Measurements from ENCODE around the gene COX8A. TPM values are rescaled to one million over a fixed set of nuclear protein-coding genes. Genes with fewer than 3 reads are reported as not detected.
A peak's percentile ranks its signal among the peaks of the same experiment; 100 is the strongest.

The COX8A gene
- total RNA-seq, 4 donors from 2014 or later, result 317 to 650 (median 402) TPM

GRCh38 chr11:64005691-64006090 is 31.3 kb downstream of the COX8A start:
- no peaks in the 10 kb centered on the region for H3K9me3 ChIP-seq
- no CpG with 5 or more reads among the region's 4 CpGs for WGBS, 2 donors (ENCODE audit: low coverage in 1 of 2)
- TF ChIP-seq POLR2A (IDR thresholded peaks at IDR 0.05), result no peak

GRCh38 chr11:64006398-64006797 is 32.0 kb downstream of the COX8A start:
- ATAC-seq, result no peak
- no peak overlapping the region for H3K27ac ChIP-seq
- H3K4me1 ChIP-seq, result peaks cover 0 to 36% (median 18%) of the 10 kb centered on the region in 3 donors
- H3K36me3 ChIP-seq, result no peaks in the 10 kb centered on the region
- H3K9me3 ChIP-seq, result no peaks in the 10 kb centered on the region
- H3K27me3 ChIP-seq, result peaks cover 12% of the 10 kb centered on the region
- no CpG with 5 or more reads among the region's 12 CpGs for WGBS, 2 donors (ENCODE audit: low coverage in 1 of 2)
- TF ChIP-seq EP300 (IDR thresholded peaks at IDR 0.05) (no peak), POLR2A (IDR thresholded peaks at IDR 0.05) (no peak), CTCF (IDR thresholded peaks at IDR 0.05) (no peak), POLR2AphosphoS5 (IDR thresholded peaks at IDR 0.05) (no peak)
- H3K4me3 ChIP-seq, result no peak overlapping the region

More at GRCh38 chr11:64005691-64006090, 31.3 kb downstream of the COX8A start:
- Histone ChIP-seq H3K4me3 (no peak overlapping the region), H3K4me1 (peaks cover 0 to 43% (median 20%) of the 10 kb centered on the region in 3 donors), H3K27me3 (peaks cover 12% of the 10 kb centered on the region), H3K36me3 (no peaks in the 10 kb centered on the region), H3K27ac (no peak overlapping the region)
- no peak for ATAC-seq

GRCh38 chr11:64007160-64007628 is 32.8 kb downstream of the COX8A start:
- H3K4me3 ChIP-seq, result peak overlapping the region; percentile 20 to 46
- H3K4me1 ChIP-seq, result peaks cover 0 to 28% (median 13%) of the 10 kb centered on the region in 3 donors
- H3K9me3 ChIP-seq, result no peaks in the 10 kb centered on the region
- H3K36me3 ChIP-seq, result no peaks in the 10 kb centered on the region
- TF ChIP-seq CTCF (IDR thresholded peaks at IDR 0.05) (no peak), EP300 (IDR thresholded peaks at IDR 0.05) (no peak), POLR2A (IDR thresholded peaks at IDR 0.05) (no peak), POLR2AphosphoS5 (IDR thresholded peaks at IDR 0.05) (no peak)
- peaks cover 12% of the 10 kb centered on the region for H3K27me3 ChIP-seq
- peak overlapping the region in 3 of 4 donors; percentile 17 to 67 (median 49) for H3K27ac ChIP-seq
- 0 to 1% methylated on average over 9 to 16 of the region's 27 CpGs for WGBS, 2 donors (ENCODE audit: low coverage in 1 of 2)
- peak; percentile 50 for ATAC-seq

GRCh38 chr11:64007629-64008282 is 33.3 kb downstream of the COX8A start:
- peak in 3 of 4 experiments; percentile 25 to 48 (median 46) for TF ChIP-seq CTCF (IDR thresholded peaks at IDR 0.05)
- no peak for TF ChIP-seq POLR2AphosphoS5 (IDR thresholded peaks at IDR 0.05)

GRCh38 chr11:64008283-64008913 is 34.0 kb downstream of the COX8A start:
- Histone ChIP-seq H3K27ac (peak overlapping the region in 3 of 4 donors; percentile 17 to 67 (median 49)), H3K27me3 (peaks cover 12% of the 10 kb centered on the region), H3K36me3 (no peaks in the 10 kb centered on the region), H3K9me3 (no peaks in the 10 kb centered on the region), H3K4me3 (peak overlapping the region in 1 of 2 donors; percentile 46), H3K4me1 (peaks cover 0 to 25% (median 11%) of the 10 kb centered on the region in 3 donors)
- TF ChIP-seq EP300 (IDR thresholded peaks at IDR 0.05), result no peak
- TF ChIP-seq POLR2A (IDR thresholded peaks at IDR 0.05), result no peak
- TF ChIP-seq CTCF (IDR thresholded peaks at IDR 0.05), result no peak
- no peak for TF ChIP-seq POLR2AphosphoS5 (IDR thresholded peaks at IDR 0.05)
- 86 to 94% methylated on average over 3 to 15 of the region's 26 CpGs for WGBS, 2 donors (ENCODE audit: low coverage in 1 of 2)
- no peak for ATAC-seq

More at GRCh38 chr11:64007629-64008282, 33.3 kb downstream of the COX8A start:
- peaks cover 12% of the 10 kb centered on the region for H3K27me3 ChIP-seq
- 0 to 16% methylated on average over 3 to 13 of the region's 40 CpGs for WGBS, 2 donors (ENCODE audit: low coverage in 1 of 2)
- H3K36me3 ChIP-seq, result no peaks in the 10 kb centered on the region
- ATAC-seq, result peak; percentile 81
- H3K4me1 ChIP-seq, result peaks cover 0 to 25% (median 11%) of the 10 kb centered on the region in 3 donors
- H3K27ac ChIP-seq, result peak overlapping the region in 3 of 4 donors; percentile 17 to 67 (median 49)
- no peaks in the 10 kb centered on the region for H3K9me3 ChIP-seq
- H3K4me3 ChIP-seq, result peak overlapping the region; percentile 20 to 46

Data from gastroesophageal sphincter (tissue), 4 donors.